ENCODE measurements around the gene CNOT3.
"Not testable (repeated sequence)": the region's sequence is repeated elsewhere in the genome, so short reads cannot be mapped to it uniquely, and the experiment has no call there.

The CNOT3 gene

DNA sequence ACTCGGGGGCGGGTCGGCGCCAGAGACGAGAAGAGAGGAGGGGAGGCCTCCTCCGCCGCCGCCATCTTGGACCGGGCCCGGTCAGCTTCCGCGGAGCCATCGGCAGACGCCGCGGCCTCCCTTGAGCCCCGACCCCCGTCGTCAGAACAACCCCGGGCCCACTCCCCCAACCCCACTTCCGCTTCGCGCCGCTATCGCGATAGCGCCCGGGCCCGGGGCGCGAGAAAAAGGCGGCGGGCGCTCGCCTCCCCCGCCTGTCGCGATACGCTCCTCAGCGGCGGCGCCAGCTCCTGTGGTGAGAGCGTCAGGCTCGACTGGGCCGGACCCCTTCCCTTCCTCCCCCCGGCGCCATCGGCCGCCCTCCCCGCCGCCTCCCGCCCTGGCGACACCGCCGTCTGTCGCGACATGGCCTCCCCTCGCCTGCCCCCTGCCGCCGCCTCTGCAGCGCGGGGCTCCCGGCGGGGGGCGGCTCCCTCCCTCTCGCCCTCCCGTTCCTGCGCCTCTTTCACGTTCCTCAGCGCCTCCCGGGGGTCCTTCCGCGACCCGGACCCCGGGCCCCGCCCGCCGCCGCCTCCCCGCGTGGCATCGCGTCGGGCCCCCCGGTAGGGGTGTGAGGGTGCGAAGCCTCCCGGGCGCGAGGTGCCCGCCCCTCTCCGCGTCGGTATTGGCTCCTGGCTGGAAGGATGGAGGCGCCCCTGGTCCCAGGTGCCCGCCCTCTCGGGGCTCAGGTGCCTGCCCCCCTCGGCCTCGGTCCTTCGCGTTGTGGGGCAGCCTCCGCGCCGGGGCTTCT is at the start of gene CNOT3:
Gene CNOT3, plus strand, starts transcription at position 64 of the 790 bp plus-strand sequence. CDS start 5,217 bp downstream, outside the sequence.
- H3K4me3 ChIP-seq (ENCODE audit: low read depth, low read length) = peak within 1 kb of the TSS; percentile 71
- DNase-seq (ENCODE audit: low read depth) = no peak
- TF ChIP-seq, protein P1, sequence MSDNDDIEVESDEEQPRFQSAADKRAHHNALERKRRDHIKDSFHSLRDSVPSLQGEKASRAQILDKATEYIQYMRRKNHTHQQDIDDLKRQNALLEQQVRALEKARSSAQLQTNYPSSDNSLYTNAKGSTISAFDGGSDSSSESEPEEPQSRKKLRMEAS (IDR thresholded peaks at IDR 0.05; ENCODE audit: low read depth, low read length) = no peak
- TF ChIP-seq, protein P2, sequence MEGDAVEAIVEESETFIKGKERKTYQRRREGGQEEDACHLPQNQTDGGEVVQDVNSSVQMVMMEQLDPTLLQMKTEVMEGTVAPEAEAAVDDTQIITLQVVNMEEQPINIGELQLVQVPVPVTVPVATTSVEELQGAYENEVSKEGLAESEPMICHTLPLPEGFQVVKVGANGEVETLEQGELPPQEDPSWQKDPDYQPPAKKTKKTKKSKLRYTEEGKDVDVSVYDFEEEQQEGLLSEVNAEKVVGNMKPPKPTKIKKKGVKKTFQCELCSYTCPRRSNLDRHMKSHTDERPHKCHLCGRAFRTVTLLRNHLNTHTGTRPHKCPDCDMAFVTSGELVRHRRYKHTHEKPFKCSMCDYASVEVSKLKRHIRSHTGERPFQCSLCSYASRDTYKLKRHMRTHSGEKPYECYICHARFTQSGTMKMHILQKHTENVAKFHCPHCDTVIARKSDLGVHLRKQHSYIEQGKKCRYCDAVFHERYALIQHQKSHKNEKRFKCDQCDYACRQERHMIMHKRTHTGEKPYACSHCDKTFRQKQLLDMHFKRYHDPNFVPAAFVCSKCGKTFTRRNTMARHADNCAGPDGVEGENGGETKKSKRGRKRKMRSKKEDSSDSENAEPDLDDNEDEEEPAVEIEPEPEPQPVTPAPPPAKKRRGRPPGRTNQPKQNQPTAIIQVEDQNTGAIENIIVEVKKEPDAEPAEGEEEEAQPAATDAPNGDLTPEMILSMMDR (IDR thresholded peaks at IDR 0.05; ENCODE audit: low read depth, low read length) = no peak
- TF ChIP-seq MYC (IDR thresholded peaks at IDR 0.05; ENCODE audit: low read depth, low read length) (no peak), POLR2A (IDR thresholded peaks at IDR 0.05; ENCODE audit: extremely low read depth, insufficient read length) (peak; percentile 54)

- peak; percentile 47 for DNase-seq (ENCODE audit: low read depth)
- TF ChIP-seq, protein P1 (IDR thresholded peaks at IDR 0.05; ENCODE audit: low read depth, low read length) = no peak
- no peak for TF ChIP-seq POLR2A (IDR thresholded peaks at IDR 0.05; ENCODE audit: extremely low read depth, insufficient read length)
- no peak overlapping the region for H3K4me3 ChIP-seq (ENCODE audit: low read depth, low read length)
Measured at GRCh38 chr19:54094426-54095000, 43.0 kb upstream of the CNOT3 start.

DNA sequence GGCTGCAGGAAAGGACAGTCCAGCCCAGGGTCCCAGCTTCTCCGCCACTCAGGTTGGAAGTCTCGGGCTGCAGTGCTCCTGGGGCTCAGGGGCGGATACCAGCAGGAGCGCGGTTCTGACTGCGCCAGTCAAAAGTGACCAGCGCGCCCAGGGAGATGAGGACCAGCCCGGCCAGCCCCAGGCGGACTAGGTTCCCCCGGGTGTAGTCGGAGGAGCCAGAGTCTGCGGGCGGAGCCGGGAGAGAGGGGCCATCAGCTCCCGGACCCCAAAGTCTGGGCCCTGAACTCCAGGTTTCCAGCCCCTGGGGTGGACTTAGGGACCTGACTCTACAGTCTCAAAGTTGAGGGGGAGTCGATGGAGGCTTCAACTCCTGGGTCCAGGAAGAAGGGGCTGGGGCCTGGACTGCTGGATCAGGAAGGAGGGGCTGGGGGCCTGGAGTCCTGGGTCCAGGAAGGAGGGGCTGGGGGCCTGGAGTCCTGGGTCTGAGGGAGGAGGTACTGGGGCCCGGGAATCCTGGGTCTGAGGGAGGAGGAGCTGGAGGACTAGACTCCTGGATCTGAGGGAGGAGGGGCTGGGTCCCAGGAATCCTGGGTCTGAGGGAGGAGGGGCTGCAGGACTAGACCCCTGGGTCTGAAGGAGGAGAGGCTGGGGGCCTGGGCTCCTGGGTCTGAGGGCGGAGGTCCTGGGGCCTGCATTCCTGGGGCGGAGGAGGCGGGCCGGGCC is 42.3 kb upstream of the CNOT3 start:
- no peak for TF ChIP-seq MYC (IDR thresholded peaks at IDR 0.05; ENCODE audit: low read depth, low read length)
- TF ChIP-seq, protein P1 (IDR thresholded peaks at IDR 0.05; ENCODE audit: low read depth, low read length) = no peak
- TF ChIP-seq, protein P2 (IDR thresholded peaks at IDR 0.05; ENCODE audit: low read depth, low read length) = no peak
- TF ChIP-seq POLR2A (IDR thresholded peaks at IDR 0.05; ENCODE audit: extremely low read depth, insufficient read length) = no peak
- no peak for DNase-seq (ENCODE audit: low read depth)
- no peak overlapping the region for H3K4me3 ChIP-seq (ENCODE audit: low read depth, low read length)

GRCh38 chr19:54095859-54096616 is 41.5 kb upstream of the CNOT3 start:
- DNase-seq (ENCODE audit: low read depth); H3K4me3 ChIP-seq (ENCODE audit: low read depth, low read length): not testable (repeated sequence)

- no peak for DNase-seq (ENCODE audit: low read depth)
- no peak overlapping the region for H3K4me3 ChIP-seq (ENCODE audit: low read depth, low read length)
- TF ChIP-seq, protein P2 (IDR thresholded peaks at IDR 0.05; ENCODE audit: low read depth, low read length) = no peak
- TF ChIP-seq POLR2A (IDR thresholded peaks at IDR 0.05; ENCODE audit: extremely low read depth, insufficient read length) (no peak), MYC (IDR thresholded peaks at IDR 0.05; ENCODE audit: low read depth, low read length) (no peak)
- TF ChIP-seq, protein P1 (IDR thresholded peaks at IDR 0.05; ENCODE audit: low read depth, low read length) = no peak
Measured at GRCh38 chr19:54096617-54097106, 40.9 kb upstream of the CNOT3 start.

DNA sequence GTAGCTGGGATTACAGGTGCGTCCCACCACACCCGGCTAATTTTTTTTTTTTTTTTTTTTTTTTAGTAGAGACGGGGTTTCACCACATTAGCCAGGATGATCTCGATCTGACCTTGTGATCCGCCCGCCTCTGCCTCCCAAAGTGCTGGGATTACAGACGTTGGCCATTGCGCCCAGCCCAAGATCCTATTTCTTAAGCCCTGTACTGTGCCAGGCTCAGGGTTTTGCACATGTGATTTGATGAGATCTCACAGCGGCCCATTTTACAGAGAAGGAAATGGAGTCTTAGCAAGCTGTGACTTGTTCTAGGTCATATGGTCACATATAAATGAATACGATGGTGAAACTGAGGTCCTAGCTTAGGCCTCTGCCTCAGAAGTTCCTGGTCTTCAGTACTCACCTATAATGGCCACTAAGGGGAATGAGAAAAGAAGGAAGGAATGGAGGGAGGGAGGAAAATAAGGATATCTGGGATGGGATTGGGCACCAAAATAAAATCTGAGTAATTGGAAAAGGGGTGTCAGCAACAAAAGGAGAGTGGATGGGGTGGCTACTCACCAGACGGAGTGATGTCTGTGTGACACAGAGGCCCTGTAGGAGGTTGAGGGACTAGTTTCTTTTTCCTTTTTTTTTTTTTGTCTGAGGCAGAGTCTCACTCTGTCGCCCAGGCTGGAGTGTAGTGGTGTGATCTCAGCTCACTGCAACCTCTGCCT is 38.2 kb upstream of the CNOT3 start:
- no peak for DNase-seq (ENCODE audit: low read depth)
- H3K4me3 ChIP-seq (ENCODE audit: low read depth, low read length) = no peak overlapping the region
- TF ChIP-seq MYC (IDR thresholded peaks at IDR 0.05; ENCODE audit: low read depth, low read length) = no peak

- H3K4me3 ChIP-seq (ENCODE audit: low read depth, low read length) = peak overlapping the region; percentile 60
- not testable (repeated sequence) for DNase-seq (ENCODE audit: low read depth)
Measured at GRCh38 chr19:54099903-54100255, 37.7 kb upstream of the CNOT3 start.
